Embryonic facial prominence (tissue), 1 donor: ENCODE measurements around the gene CACNG8.

Experiments
- DNase-seq: peaks from one replicate; pipeline ENCODE4 v3.0.0-alpha.2; 2016; ENCODE audit errors: extremely low spot score

Gene CACNG8

DNA sequence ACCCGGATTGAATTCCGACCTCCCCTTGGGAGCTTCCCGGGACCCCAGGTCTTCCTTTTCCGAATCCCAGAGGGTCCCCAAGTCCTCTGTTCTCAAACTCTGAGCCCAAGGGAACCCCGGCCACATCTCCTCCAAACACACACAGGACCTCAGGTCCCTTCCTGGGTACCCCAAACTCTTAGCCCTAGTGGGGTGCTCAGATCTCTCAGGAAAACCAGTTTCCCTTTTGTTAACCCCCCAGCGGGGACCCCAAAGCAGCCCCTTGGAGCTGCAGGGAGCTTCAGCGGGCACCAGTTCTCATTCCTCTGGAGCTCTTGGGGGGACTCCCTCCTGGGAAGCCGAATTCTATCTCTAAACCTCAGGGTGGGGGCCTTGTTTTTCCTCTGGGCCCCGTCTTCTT, 29.5 kb downstream of the CACNG8 start:
- DNase-seq: no peak

DNA sequence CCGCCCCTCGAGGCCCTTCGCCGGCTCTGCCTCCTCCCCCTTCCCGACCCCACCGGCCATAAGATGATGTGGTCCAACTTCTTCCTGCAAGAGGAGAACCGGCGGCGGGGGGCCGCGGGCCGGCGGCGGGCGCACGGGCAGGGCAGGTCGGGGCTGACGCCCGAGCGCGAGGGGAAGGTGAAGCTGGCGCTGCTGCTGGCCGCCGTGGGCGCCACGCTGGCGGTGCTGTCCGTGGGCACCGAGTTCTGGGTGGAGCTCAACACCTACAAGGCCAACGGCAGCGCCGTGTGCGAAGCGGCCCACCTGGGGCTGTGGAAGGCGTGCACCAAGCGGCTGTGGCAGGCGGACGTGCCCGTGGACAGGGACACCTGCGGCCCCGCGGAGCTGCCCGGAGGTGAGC, 30.1 kb downstream of the CACNG8 start:
- no peak for DNase-seq

- DNase-seq: no peak
Observed at GRCh38 chr19:53993448-53993847, 30.7 kb downstream of the CACNG8 start.

- no peak for DNase-seq
Observed at GRCh38 chr19:53994811-53995210, 32.1 kb downstream of the CACNG8 start.

GRCh38 chr19:53998223-53998622, 35.5 kb downstream of the CACNG8 start:
- no peak for DNase-seq

DNA sequence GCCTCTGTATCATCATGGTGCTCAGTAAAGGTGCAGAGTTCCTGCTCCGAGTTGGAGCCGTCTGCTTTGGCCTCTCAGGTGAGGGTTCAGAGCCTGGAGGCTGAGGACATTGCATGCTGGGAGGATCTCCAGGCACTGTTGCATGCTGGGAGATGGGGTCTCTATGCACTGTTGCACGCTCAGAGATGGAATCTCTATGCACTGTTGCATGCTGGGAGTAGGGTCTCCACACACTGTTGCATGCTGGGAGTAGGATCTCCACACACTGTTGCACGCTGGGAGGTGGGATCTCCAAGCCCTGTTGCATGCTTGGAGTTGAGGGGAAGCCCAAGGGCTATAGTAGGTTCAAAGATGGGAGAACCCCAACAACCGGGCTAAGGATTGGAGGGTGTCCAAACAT, 37.0 kb downstream of the CACNG8 start:
- DNase-seq: no peak

- DNase-seq: no peak
Observed at GRCh38 chr19:54001496-54001895, 38.8 kb downstream of the CACNG8 start.

DNA sequence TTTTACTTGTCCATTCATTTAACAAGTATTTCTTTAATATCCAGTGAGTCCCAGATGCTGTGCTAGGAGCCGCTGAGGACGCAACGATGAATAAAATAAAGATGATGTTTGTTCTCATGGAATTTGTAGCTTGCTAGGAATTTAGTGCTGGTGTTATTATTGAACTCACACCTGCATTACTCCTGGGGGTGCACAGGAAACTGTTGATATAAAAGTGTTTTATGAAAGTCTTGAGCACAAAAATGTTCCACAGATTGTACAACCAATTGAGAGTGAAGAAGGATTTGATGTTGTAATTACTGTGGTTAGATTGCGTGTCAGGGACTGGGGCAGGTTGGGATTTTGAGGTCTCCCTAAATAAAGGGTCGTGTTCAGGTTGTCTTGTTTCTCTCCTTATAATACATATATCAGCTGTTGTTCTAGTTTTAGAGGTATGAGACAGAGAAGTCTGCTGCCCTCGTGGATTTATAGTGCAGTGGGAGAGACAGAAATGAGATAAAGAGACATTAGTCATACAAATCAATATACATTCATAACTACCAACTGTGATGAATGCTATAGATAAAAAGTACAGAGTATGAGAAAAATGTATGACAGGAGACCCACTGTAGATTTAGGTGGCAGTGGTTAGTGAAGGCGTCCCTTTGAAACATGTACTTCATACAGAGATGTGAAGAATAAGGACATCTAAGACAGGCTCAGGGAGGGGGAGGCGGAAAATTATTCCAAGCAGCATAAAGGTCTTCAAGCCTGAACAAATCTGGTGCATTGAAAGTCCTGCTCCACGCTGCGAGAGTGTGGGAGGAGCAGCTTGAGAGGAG, 40.0 kb downstream of the CACNG8 start:
- no peak for DNase-seq

DNA sequence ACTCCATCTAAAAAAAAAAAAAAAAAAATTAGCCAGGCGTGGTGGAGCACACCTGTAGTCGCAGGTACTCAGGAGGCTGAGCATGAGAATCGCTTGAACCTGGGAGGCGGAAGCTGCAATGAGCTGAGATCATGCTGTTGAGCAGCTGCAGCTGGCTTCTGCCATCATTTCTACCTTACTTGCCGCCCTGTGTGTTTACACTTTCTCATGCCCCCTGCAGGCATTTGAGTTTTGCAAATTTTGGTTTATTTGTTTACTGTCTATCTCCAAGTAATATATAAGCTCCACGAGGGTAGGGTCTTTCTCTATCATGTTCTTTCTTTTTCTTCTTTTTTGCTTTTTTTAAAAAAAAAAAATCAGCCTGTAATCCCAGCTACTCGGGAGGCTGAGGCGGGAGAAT, 46.7 kb downstream of the CACNG8 start:
- no peak for DNase-seq

DNA sequence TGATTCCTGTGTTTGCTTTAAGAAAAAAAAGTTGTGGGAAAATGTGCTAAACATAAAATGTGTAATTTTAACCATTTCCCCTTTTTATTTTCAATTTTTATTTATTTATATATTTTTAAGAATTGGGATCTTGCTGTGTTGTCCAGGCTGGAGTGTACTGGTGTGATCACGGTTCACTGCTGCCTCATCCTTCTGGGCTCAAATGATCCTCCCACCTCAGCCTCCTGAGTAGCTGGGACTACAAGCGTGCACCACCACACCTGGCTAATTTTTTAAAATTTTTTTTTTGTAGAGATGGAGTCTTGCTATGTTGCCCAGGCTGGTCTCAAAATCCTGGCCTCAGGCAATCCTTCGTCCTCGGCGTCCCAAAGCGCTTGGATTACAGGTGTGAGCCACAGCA, 47.7 kb downstream of the CACNG8 start:
- DNase-seq: no peak

DNA sequence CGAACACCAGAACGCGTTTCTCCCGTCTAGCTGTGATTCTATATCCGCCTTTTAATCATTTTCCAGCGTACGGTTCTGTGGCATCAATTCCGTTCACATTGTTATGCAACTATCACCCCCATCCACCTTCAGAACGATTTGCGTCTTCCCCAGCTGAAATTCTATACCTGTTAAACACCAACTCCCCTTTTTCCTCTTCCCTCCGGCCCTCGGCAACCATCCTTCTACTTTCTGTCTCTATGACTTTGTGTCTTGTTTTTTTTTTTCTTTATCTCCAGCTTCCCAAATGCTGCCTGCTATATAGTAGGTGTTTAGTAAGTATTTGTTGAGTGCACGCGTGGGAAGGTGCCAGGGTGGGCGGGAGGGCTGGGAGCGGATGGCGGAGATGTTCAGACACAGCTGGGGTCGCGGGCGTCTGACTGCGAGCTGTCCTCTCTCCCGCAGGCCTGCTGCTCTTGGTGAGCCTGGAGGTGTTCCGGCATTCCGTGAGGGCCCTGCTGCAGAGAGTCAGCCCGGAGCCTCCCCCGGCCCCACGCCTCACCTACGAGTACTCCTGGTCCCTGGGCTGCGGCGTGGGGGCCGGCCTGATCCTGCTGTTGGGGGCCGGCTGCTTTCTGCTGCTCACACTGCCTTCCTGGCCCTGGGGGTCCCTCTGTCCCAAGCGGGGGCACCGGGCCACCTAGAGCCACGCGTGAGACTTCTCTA, 48.9 kb downstream of the CACNG8 start:
- no peak for DNase-seq

DNA sequence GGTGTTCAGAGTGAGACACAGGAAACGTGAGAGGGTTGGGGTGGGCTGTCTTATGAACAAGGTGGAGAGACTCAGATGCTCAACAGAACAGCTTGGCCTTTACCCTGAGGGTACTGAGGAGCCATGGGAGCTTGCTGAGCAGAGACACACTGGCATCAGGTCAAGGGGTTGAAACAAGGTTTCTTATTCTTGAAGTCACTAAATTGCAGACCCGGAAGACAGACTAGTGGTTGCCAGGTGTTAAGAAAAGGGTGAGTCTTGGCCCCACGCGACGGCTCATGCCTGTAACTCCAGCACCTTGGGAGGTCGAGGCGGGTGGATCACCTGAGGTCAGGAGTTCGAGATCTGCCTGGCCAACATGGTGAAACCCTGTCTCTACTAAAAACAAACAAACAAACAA, 51.1 kb downstream of the CACNG8 start:
- DNase-seq: no peak

DNA sequence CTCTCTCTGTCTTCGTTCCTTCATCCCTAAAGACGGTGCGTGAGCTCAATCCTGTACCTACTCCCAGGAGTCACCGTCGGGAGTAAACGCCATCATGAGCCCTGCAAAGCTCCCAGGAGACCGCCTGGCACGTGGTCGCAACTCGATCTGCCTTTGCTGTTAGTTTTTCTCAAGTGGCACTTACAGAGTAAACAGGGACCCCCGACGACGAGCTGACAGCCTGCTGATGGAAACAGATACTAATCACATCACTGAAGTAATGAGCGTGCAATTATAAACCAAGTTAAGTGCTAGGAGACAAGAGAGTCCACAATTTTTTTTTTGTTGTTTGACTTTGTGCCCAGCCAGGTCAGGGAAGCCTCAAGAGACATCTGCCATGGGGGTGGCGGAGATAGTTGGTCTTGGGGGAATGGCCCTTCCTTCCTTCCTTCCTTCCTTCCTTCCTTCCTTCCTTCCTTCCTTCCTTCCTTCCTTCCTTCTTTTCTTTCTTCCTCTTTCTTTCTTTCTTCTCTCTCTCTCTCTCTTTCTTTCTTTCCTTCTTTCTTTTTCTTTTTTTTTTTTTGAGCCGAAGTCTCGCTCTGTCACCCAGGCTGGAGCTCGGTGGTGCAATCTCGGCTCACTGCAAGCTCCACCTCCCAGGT, 52.3 kb downstream of the CACNG8 start:
- no peak for DNase-seq

DNA sequence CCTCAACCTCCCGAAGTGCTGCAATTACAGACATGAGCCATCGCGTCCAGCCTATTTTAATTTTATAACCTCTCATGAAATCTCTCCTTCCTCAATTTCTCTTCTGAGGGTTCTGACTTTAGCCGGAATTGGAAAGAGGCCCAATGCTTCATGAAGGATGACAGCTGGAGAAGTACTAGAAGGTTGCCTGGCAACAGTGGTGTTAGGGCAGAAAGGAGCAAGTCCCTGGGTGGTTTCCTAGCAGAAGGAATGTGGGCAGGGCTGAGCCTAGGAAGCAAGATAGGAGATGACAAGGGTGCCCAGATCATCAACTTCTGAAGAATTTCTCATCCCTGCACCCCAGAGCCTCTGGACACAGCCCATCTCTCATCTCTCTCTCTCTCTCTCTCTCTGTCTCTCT, 54.5 kb downstream of the CACNG8 start:
- no peak for DNase-seq

GRCh38 chr19:54021363-54021762, 58.6 kb downstream of the CACNG8 start:
- no peak for DNase-seq

DNA sequence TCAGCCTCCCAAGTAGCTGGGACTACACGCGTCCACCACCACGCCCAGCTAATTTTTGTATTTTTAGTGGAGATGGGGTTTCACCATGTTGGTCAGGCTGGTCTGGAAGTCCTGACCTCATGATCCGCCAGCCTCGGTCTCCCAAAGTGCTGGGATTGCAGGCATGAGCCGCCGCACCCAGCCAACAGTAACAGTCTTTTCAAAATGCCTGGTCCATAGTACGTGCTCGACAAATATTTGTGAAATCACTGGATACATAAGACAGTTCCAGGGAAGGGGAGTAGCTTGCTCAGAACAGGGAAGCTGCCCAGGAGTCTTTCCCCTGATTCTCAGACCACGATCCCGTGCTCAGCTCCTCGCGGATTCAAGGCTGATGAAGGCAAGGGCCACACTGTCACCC, 59.2 kb downstream of the CACNG8 start:
- DNase-seq: no peak

DNA sequence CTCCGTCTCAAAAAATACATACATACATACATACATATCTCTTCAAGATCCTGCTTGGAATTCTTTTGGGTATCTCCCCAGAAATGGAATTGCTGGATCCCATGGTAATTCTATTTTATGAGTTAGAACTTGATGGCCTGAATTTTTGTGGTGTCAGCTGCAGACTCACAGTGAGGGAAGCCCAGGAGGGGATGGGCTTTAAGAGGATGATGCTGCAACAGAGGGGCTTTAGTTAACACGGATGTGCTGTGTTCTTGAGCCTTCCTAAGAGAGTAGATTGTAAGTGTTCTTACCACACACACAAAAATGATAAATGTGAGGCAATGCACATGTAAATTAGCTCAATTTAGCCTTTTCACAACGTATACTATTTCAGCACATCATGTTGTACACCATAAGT, 60.5 kb downstream of the CACNG8 start:
- no peak for DNase-seq

DNA sequence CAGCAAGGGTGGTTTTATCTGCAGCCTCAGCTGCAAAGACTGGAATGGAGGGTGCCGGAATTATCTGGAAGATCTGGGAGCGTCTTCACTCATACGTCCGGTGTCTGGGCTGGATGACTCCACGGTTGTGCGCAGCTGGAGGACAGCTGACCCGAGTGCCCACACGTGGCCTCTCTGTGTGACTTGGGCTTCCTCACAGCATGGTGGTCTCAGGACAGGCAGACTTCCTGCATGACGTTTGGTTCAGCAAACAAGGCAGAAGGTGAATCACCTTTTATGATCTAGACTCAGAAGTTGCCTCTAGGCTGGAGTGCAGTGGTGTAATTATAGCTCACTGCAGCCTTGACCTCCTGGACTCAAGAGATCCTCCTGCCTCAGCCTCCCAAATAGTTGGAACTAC, 61.9 kb downstream of the CACNG8 start:
- no peak for DNase-seq

- DNase-seq: no peak
Observed at GRCh38 chr19:54026656-54027055, 63.9 kb downstream of the CACNG8 start.

GRCh38 chr19:54029301-54029700, 66.6 kb downstream of the CACNG8 start:
- no peak for DNase-seq

GRCh38 chr19:54029930-54030490, 67.3 kb downstream of the CACNG8 start:
- no peak for DNase-seq

DNA sequence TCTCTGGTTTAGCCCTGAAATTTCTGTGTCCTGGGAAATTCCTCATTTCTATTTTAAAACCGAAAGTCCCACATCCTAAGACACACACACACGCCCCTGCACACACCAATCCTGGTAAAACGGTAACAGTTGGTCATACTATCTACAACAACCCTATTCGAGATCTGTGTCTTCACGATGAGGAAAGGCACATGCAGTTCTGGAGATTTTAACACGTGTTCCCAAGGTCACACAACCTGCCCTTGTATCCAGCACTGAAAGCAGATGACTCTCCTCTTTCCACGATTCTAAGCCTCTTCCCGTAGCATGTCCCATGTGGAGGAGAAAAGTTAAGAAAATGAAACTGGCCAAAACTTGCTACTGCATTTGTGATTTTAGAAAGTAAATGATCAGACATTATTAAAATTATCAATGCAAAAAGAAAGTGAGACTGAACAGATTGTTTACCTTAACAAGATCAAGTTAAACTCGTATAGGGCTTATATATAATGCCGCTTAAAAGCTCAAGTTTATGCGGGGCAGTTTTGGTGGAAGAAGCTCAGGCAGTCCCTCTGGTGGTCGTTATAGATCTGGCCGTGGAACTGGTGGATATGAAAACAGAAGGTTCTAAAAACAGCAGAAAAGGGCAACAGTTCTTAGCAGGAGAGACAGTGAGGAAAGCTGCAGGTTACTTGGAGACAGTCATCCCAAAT, 68.3 kb downstream of the CACNG8 start:
- DNase-seq: no peak
